ENCODE data around the gene ERMP1. TPM values are rescaled to one million over a fixed set of nuclear protein-coding genes. Genes with fewer than 3 reads are reported as not detected.

The ERMP1 gene
- total RNA-seq, 1 donor from 2014 or later = 20.3 TPM

GRCh38 chr9:5750569-5750968 lies 82.3 kb downstream of the ERMP1 start:
- peaks cover 3% of the 10 kb centered on the region for H3K4me1 Mint-ChIP-seq (ENCODE audit: low read depth)
- H3K36me3 Mint-ChIP-seq (ENCODE audit: insufficient read depth) = peaks cover 26% of the 10 kb centered on the region
- no peak overlapping the region for H3K27ac Mint-ChIP-seq
- no peaks in the 10 kb centered on the region for H3K27me3 Mint-ChIP-seq
- no peak for TF ChIP-seq CTCF (IDR thresholded peaks at IDR 0.05; ENCODE audit: unreplicated experiment)
- peaks cover 6% of the 10 kb centered on the region for H3K9me3 Mint-ChIP-seq (ENCODE audit: low read depth)
- DNase-seq (ENCODE audit: low spot score, unreplicated experiment) = no peak
- H3K4me3 Mint-ChIP-seq (ENCODE audit: low read depth) = no peak overlapping the region

- no peak for DNase-seq (ENCODE audit: low spot score, unreplicated experiment)
- Mint-ChIP-seq H3K27ac (no peak overlapping the region), H3K27me3 (no peaks in the 10 kb centered on the region), H3K9me3 (ENCODE audit: low read depth) (peaks cover 6% of the 10 kb centered on the region), H3K4me3 (ENCODE audit: low read depth) (no peak overlapping the region), H3K36me3 (ENCODE audit: insufficient read depth) (peaks cover 30% of the 10 kb centered on the region), H3K4me1 (ENCODE audit: low read depth) (peaks cover 3% of the 10 kb centered on the region)
- TF ChIP-seq CTCF (IDR thresholded peaks at IDR 0.05; ENCODE audit: unreplicated experiment) = no peak
Measured at GRCh38 chr9:5749306-5749705, 83.6 kb downstream of the ERMP1 start.

- H3K4me3 Mint-ChIP-seq (ENCODE audit: low read depth) = no peak overlapping the region
- no peak for TF ChIP-seq CTCF (IDR thresholded peaks at IDR 0.05; ENCODE audit: unreplicated experiment)
- no peak overlapping the region for H3K27ac Mint-ChIP-seq
- H3K27me3 Mint-ChIP-seq = no peaks in the 10 kb centered on the region
- H3K36me3 Mint-ChIP-seq (ENCODE audit: insufficient read depth) = peaks cover 29% of the 10 kb centered on the region
- DNase-seq (ENCODE audit: low spot score, unreplicated experiment) = no peak
- peaks cover 6% of the 10 kb centered on the region for H3K9me3 Mint-ChIP-seq (ENCODE audit: low read depth)
- peaks cover 3% of the 10 kb centered on the region for H3K4me1 Mint-ChIP-seq (ENCODE audit: low read depth)
Measured at GRCh38 chr9:5748438-5748837, 84.5 kb downstream of the ERMP1 start.

DNA sequence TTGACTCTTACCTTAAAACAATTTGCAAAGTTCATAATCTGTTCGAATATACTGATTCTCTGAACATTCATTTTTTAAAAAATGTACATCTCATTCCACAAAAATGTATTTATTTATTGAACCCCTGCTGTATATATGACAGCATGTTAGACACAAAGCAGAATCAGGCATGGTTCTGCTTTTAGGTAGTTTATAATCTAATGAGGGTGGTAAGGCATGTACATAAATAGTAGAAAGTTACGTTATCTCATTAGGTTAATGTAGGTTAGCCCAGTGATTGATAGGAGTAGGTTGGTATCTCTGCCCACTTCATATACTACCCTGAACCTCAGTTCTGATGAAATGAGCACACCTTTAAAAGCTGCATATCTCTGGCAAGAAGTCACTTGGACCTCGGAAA lies 89.8 kb downstream of the ERMP1 start:
- DNase-seq (ENCODE audit: low spot score, unreplicated experiment) = no peak
- Mint-ChIP-seq H3K36me3 (ENCODE audit: insufficient read depth) (peaks cover 42% of the 10 kb centered on the region), H3K4me3 (ENCODE audit: low read depth) (no peak overlapping the region), H3K27me3 (no peaks in the 10 kb centered on the region), H3K9me3 (ENCODE audit: low read depth) (peaks cover 12% of the 10 kb centered on the region), H3K4me1 (ENCODE audit: low read depth) (no peaks in the 10 kb centered on the region), H3K27ac (no peak overlapping the region)
- no peak for TF ChIP-seq CTCF (IDR thresholded peaks at IDR 0.05; ENCODE audit: unreplicated experiment)

DNA sequence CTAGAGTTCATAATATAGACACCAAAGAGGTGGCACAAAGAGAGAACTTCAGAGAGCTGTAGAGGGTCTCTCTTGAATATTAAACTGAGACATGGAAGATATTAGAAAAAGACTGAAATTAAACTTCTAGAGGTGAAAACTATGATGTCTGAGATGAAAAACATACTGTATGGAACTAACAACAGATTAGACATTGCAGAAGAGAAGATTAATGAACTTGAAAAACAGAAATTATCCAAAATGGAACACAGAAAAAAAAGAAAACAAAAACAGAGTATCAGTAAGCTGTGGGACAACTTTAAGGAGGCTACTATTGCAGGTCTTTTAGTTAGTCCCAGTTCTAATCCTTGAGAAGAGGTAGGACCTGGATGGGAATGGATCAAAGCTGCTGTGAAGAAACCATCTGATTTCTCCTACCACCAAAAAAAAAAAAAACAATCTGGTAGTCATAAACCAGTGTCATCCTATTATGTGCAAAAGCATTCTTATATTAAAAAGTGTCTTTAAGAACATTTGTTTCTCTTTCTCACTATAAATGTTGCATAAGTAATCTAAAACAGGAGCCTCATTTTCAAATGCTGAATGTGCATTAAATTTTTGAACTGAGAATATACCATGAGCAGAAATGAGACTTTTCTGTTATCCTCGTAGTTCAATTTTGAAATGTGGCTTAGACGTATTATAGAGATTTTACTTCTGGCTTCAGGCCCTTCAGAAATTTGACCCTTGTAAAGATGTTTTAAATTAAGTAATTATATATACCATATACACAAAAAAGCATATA lies 96.2 kb downstream of the ERMP1 start:
- no peak overlapping the region for H3K27ac Mint-ChIP-seq
- peaks cover 37% of the 10 kb centered on the region for H3K36me3 Mint-ChIP-seq (ENCODE audit: insufficient read depth)

More for the DNA sequence above, 96.2 kb downstream of the ERMP1 start:
- Mint-ChIP-seq H3K4me3 (ENCODE audit: low read depth) (no peak overlapping the region), H3K4me1 (ENCODE audit: low read depth) (no peaks in the 10 kb centered on the region), H3K9me3 (ENCODE audit: low read depth) (peaks cover 11% of the 10 kb centered on the region), H3K27me3 (no peaks in the 10 kb centered on the region)
- TF ChIP-seq CTCF (IDR thresholded peaks at IDR 0.05; ENCODE audit: unreplicated experiment) = no peak
- DNase-seq (ENCODE audit: low spot score, unreplicated experiment) = no peak
